GM21390 (cell line): ENCODE results near the gene SLFN12L.
"Not testable (repeated sequence)": the region's sequence is repeated elsewhere in the genome, so short reads cannot be mapped to it uniquely, and the experiment has no call there.

ENCODE experiments used
- ATAC-seq: cut with Tn5 transposase; IDR thresholded peaks from one replicate; pipeline ENCODE4 v1.9.1; 2021; ENCODE audit not compliant: unreplicated experiment

SLFN12L gene

DNA sequence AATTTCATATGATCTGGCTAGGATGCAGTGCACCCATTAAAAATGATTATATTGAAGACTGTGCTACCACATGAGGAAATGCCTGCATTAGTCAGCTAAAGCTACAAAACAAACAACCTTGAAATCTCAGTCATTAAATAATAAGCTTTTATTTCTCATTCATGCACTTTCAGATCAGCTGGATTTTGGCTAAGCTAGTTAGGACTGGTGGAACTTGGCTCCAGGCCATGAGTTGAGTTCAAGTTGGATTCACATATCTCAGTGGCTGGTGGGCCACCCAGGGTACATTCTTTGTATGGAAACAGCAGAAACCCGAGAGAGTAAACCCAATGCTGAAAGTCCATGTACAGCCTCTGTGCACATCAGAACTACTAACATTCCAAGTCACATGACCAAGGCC, 6.4 kb upstream of the SLFN12L start:
- no peak for ATAC-seq

- no peak for ATAC-seq
These were observed 5.5 kb upstream of the SLFN12L start for GRCh38 chr17:35542990-35543389.

DNA sequence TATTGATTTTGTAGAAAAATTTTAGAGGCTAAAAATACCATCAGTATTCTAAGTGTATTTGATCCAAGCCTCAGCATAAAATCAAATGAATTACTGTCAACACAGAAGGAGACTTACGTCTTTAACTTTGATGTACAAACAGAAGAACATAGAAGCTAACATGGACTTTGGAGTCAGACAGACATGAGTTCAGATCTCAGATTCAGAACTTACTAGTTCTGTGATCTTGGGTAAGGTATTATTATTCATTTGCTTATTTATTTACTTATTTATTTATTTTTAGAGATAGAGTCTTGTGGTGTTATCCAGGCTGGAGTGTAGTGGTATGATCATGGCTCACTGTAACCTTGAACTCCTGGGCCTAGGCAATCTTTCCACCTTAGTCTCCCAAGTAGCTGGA, 4.0 kb upstream of the SLFN12L start:
- ATAC-seq: no peak

- no peak for ATAC-seq
These were observed 3.3 kb upstream of the SLFN12L start for GRCh38 chr17:35540589-35541404.

DNA sequence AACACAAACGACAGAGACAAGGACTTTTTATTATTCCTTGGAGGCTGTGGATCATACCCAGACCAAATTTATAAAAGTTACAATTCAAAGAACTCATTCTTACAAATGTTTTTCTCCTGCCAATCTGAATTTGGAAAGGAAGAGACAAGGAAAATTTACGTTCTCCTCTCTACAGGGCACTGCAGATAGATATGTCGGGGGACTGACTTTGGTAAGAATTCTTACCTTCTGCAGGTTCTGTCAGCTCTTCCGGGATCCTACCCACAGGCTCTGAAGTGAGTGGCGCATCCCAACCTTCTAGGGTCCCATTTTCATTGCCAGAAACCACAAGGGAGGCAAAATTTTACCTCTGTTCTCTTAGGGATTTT, 2.2 kb upstream of the SLFN12L start:
- no peak for ATAC-seq

DNA sequence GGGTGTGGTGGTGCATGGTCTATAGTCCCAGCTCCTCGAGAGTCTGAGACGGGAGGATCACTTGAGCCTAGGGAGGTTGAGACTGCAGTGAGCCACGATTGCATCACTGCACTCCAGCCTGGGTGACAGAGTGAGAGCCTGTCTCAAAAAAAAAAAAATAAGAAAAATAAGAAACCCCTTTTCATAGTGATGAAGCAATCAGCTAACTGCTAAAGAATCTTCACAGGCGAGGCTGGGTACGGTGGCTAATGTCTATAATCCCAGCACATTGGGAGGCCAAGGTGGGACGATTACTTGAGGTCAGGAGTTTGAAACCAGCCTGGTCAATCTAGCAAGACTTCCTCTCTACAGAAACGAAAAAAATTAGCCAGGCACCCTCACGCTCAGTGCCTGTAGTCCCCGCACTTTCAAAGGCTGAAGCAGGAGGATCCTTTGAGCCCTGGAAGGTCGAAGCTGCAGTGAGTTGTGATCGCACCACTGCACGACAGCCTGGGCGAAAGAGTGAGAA, 760 bp downstream of the SLFN12L start:
- no peak for ATAC-seq

GRCh38 chr17:35535406-35535805, 2.1 kb downstream of the SLFN12L start:
- not testable (repeated sequence) for ATAC-seq

DNA sequence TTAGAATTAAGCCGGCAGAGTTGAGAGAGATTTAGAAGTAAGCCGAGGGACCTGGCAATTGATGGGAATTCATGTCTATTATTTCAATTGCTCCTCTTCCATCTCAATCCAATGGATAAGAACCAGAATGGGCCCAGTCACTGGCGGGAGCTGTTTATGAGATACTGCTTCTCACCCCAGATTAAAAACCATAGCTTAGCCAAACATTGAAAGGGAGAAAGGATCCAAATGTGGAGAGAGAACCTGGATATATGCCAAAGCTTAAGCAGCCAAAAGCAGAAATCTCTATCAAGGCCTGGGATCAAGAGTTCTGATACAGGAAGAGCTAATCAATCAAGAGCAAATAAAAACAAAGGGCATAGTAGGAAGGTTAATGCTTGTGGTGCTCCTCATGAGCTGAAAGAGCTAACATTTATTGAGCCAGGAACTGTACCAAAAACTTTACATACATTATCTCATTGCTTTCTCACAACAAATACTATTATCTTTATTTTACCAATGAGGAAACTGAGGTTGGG, 2.8 kb downstream of the SLFN12L start:
- ATAC-seq: no peak

DNA sequence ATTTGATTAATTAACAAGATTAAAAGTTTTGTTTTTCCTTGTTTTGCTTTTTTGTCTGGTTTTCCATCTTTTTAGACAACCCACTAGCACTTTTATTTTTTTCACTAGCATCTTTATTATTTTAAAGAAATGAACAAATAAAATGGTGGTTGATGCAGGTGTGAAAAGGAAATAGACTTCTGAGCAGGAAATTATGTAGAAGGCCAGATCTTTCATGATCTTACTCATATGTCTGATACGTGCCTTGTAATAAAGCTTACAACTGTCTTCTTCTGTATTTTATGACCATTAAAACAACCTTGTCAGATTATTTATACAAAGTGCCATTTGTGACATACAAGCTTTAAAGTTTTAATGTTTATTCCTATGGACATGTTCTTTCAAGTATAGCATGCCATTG, 6.3 kb downstream of the SLFN12L start:
- no peak for ATAC-seq

GRCh38 chr17:35529866-35530265, 7.6 kb downstream of the SLFN12L start:
- no peak for ATAC-seq

GRCh38 chr17:35529326-35529725, 8.2 kb downstream of the SLFN12L start:
- ATAC-seq: not testable (repeated sequence)

- ATAC-seq: no peak
These were observed 14.2 kb downstream of the SLFN12L start for GRCh38 chr17:35523296-35523695.

GRCh38 chr17:35521654-35522256, 15.7 kb downstream of the SLFN12L start:
- ATAC-seq: not testable (repeated sequence)

DNA sequence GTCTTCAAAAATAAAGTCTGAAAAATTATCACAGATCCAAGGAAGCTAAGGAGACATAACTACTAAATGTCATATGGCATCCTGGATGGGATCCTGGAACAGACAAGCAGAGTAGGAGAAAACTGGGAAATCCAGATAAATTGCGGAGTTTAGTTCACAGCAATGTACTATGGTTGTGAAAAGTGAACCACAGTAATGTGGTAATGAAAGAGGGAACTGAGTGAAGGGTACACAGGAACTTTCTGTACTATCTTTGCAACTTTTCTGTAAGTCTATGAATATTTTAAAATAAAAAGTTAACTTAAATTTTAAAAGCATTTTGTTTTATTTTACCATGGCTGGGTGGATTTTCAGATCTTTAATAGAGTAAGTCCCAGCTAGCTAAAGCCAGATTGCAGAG, 16.3 kb downstream of the SLFN12L start:
- ATAC-seq: no peak

DNA sequence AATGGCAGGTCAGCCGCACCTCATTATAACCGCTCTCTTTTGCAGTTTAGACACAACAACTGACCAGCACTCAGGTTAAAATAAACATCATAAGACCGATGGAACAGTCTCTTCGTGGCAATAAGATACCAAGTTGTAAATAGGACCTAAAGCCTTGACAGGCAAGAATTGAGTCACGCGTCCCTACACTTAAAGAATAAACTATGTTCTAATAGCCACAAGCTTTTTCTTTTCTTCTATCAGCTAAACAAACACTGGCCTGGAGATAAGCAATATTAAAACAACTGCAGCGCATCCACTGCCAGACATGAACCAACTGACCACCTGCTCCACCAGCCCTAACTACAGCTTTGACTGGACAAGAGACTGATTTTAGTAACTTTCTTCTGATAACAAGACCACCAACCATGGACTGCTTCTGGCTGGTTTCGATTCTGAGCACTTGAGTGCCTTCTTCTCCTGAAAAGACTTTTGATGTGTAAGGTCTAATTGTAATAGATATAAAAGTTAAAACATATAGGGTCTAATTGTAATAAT, 17.5 kb downstream of the SLFN12L start:
- no peak for ATAC-seq

GRCh38 chr17:35519439-35519838, 18.0 kb downstream of the SLFN12L start:
- no peak for ATAC-seq

GRCh38 chr17:35518431-35518830, 19.0 kb downstream of the SLFN12L start:
- ATAC-seq: not testable (repeated sequence)

DNA sequence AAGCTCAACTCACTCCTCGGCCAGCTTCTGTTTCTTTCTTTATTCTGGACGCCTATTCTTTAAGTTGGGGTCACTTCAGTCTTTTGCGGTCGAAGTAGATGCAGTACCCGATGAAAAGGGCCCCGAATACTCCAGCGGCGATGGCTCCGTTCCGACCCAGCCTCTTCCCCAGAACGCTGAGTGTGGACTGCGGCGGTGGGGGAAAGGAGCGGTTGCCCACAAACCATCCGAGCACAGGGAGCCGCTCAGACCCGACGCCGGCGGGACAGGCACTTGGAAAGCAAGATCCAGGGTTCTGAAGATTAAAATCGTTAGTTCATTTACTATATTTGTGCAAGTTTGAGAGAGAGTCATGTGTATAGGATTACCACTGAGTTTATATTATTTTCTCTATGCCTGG, 22.5 kb downstream of the SLFN12L start:
- no peak for ATAC-seq

DNA sequence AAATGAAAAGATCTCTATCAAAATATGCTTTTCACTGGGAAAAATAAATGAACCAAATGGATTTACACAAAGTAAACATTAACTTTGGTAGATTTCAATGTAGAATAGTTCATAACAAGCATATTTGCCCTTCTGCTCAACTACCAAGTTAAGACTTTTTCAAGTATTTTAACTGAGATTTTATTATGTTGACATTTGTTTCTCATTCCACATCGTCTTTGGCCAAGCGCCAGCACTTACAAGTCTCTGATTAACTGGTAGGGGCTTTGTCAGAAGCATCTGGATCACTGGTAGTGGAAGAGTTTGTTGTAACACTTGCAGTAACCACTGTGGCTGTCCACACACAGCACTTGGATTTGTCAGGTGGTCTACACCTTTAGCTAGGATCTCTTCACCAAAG, 22.9 kb downstream of the SLFN12L start:
- no peak for ATAC-seq

DNA sequence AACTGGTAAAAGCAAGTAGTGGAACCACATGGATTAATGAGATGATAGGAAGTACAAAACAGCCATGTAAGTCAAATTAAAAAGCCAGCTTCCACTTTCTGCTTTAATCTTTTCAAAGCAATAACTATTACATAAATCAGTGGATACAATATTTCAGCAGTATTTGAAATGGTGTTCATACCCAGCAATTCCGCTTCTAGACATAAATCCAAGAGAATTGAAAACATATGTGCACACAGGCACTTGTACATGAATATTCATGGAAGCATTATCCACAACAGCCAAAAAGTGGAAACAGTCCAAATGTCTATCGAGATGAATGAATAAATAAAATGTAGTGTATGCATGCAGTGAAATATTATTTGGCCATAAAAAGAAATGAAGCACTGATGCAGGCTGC, 27.4 kb downstream of the SLFN12L start:
- ATAC-seq: no peak

DNA sequence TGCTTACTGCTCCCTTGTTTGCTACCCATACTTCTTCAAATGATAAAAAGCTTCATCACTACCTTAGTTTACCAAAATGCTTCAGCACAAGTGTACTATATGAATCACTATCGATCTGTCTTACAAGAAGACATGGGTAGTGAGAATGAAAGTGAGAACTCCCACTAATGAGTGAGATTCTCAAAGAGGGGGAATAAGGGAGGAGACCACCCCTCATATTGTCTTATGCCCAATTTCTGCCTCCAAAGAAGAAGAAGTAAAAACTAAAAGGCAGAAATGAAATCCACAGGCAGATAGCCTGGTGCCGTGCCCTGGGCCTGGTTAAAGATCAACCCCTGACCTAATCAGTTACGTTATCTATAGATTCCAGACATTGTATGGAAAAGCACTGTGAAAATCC, 29.8 kb downstream of the SLFN12L start:
- ATAC-seq: not testable (repeated sequence)

DNA sequence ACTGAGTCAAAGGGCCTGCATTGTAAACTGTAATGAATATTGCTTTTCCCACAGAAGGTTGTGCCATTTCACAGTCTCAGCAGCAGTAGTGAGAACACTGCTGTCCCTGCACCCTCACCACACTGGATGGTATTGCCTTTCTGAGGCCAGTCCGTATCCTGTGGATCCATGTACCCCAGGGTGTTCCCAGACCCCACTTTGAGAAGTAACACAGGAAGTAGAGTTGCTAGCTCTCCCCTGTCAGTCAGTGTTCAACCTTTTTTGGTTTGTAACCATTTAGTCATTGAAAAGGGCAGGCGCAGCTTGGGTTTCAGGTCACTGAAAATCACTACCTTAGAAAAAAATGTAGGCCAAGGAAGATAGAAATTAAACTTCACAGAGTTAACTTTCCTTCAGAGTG, 37.9 kb downstream of the SLFN12L start:
- no peak for ATAC-seq
